ENCODE results near the gene MBTD1.
"Not testable (repeated sequence)": the region's sequence is repeated elsewhere in the genome, so short reads cannot be mapped to it uniquely, and the experiment has no call there.

MBTD1 gene

GRCh38 chr17:51279183-51279582 lies 19.3 kb upstream of the MBTD1 start:
- DNase-seq (ENCODE audit: low read depth): no peak
- TF ChIP-seq CTCF (IDR thresholded peaks at IDR 0.05; ENCODE audit: control insufficient read depth, insufficient read depth, low read depth, low read length, missing control alignments): no peak
- no peak overlapping the region for H3K4me3 ChIP-seq (ENCODE audit: control insufficient read depth, low read depth, low read length)

DNA sequence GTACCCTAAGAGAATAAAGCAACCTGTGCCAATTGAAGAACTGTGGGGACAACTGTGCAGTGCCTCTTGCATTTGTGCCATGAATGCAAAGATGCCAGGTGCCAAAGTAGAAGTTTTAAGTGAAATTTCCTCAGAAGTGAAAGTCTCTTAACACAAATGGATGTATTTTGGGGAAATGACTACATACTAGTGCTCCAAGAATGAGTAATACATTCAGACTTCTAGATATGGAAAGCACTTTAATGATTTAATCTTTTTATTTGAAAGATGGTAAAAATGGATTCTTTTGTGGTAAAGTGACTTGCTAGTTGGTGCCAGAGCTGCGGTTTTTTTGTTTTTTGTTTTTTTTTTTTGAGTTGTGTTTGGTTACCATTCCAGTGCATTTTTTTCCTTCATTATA lies 15.5 kb upstream of the MBTD1 start:
- no peak overlapping the region for H3K4me3 ChIP-seq (ENCODE audit: control insufficient read depth, low read depth, low read length)
- peak; percentile 76 for DNase-seq (ENCODE audit: low read depth)
- no peak for TF ChIP-seq CTCF (IDR thresholded peaks at IDR 0.05; ENCODE audit: control insufficient read depth, insufficient read depth, low read depth, low read length, missing control alignments)

DNA sequence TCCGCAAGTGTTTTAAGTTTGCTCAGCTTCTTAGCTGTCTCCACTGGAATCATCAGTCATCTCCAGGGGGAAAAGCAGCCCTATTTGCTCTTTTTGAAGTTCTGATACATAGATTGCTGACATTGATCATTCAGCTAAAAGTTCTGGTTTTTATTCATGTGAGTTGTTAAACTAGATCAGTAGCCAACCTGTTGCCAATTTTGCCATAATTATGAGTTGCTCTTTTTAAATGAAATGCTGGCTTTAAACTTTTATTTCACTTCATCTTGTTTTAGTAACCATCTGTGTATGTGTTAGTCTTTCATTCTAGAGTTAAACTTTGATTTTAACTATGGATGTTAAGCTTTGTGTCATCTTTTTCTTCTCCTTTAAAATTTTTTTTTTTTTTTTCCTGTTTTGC lies 13.0 kb upstream of the MBTD1 start:
- no peak for TF ChIP-seq CTCF (IDR thresholded peaks at IDR 0.05; ENCODE audit: control insufficient read depth, insufficient read depth, low read depth, low read length, missing control alignments)
- no peak overlapping the region for H3K4me3 ChIP-seq (ENCODE audit: control insufficient read depth, low read depth, low read length)
- DNase-seq (ENCODE audit: low read depth): no peak

- DNase-seq (ENCODE audit: low read depth): no peak
- H3K4me3 ChIP-seq (ENCODE audit: control insufficient read depth, low read depth, low read length): no peak overlapping the region
- no peak for TF ChIP-seq CTCF (IDR thresholded peaks at IDR 0.05; ENCODE audit: control insufficient read depth, insufficient read depth, low read depth, low read length, missing control alignments)
Observed at GRCh38 chr17:51270636-51271035, 10.8 kb upstream of the MBTD1 start.

DNA sequence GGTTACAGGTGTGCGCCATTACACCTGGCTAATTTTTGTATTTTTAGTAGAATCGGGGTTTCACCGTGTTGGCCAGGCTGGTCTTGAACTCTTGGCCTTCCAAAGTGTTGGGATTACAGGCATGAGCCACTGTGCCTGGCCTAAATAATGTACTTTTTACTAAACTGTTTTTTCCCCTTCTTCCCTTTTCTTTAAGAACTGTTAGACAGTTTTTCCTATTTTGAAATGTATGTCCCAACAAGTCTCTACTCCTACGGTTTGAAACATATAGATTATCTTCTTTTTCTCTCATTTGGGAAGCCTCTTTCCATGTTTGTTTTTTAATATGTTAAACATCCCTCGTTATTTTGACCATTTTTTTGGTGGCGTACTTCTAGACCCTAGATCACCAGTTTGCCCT lies 10.1 kb upstream of the MBTD1 start:
- no peak overlapping the region for H3K4me3 ChIP-seq (ENCODE audit: control insufficient read depth, low read depth, low read length)
- DNase-seq (ENCODE audit: low read depth): no peak
- no peak for TF ChIP-seq CTCF (IDR thresholded peaks at IDR 0.05; ENCODE audit: control insufficient read depth, insufficient read depth, low read depth, low read length, missing control alignments)

GRCh38 chr17:51264466-51264865 lies 4.6 kb upstream of the MBTD1 start:
- not testable (repeated sequence) for DNase-seq (ENCODE audit: low read depth); H3K4me3 ChIP-seq (ENCODE audit: control insufficient read depth, low read depth, low read length)

GRCh38 chr17:51263006-51263405 lies 3.2 kb upstream of the MBTD1 start:
- H3K4me3 ChIP-seq (ENCODE audit: control insufficient read depth, low read depth, low read length): no peak overlapping the region
- no peak for DNase-seq (ENCODE audit: low read depth)
- TF ChIP-seq CTCF (IDR thresholded peaks at IDR 0.05; ENCODE audit: control insufficient read depth, insufficient read depth, low read depth, low read length, missing control alignments): no peak

Measured in AG09309 (cell line).